Cortex of kidney (tissue), 1 donor: ENCODE measurements around the gene DYNLT4.
"Not testable (repeated sequence)": the region's sequence is repeated elsewhere in the genome, so short reads cannot be mapped to it uniquely, and the experiment has no call there.

Experiments used
- DNase-seq: peaks from one replicate; lab custom pipeline; 2025; lab: John Stamatoyannopoulos, UW

DYNLT4 gene

GRCh38 chr1:44828841-44829440 lies 21.8 kb upstream of the DYNLT4 start:
- DNase-seq, result no peak

- no peak for DNase-seq
Observed at GRCh38 chr1:44828003-44828651, 21.0 kb upstream of the DYNLT4 start.

DNA sequence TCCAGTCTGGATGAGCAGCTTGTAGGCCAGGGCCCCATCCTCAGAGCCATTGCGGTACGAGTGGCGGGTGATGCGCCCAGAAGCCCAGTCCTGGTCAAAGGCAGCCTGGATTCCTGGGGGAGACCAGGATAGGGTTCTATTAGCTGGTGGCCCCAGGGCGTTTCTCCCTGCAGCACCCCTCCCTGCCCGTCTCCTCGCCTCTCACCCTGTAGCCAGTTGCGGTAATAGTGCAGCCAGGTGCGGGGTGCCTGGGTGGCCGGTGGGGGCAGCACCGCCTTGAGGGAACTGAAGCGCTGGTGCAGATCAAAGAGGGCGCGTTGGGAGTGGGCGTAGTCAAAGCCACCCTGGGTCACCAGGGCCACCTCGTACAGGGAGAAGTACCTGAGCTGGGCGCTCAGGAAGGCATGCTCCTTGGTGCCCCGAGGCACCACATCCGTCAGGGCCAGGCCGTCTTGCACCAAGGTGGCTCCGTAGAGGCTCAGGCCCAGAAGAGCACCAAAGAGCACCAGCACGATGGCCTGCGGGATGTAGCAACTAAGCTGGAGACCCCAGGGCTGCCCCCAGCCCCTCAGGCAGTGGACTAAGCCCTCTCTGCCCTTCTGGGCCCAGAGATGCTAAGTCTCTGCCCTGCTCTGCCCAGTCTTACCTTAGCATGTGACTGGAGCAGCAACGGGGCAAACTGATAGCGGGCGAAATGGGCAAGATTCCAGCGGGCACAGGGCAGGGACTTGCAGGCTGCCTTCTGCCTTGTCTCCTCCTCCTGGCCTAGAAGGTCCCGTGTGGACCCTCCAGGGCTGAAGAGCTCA lies 20.2 kb upstream of the DYNLT4 start:
- DNase-seq, result no peak

- DNase-seq, result no peak
Observed at GRCh38 chr1:44826375-44827196, 19.4 kb upstream of the DYNLT4 start.

DNA sequence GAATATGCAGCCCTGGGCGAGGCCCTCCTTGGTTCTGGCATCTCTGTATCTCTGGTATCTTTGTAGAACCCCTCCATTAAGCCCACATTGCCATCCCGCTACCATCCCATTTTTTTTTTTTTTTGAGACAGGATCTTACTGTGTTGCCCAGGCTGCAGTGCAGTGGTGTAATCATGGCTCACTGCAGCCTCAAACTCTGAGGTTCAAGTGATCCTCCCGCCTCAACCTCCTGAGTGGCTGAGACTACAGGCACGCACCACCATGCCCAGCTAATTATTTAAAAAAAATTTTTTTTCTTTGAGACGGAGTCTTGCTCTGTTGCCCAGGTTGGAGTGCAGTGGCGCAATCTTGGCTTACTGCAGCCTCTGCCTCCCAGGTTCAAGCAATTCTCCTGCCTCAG lies 17.2 kb upstream of the DYNLT4 start:
- not testable (repeated sequence) for DNase-seq

- DNase-seq, result no peak
Observed at GRCh38 chr1:44822981-44823451, 15.9 kb upstream of the DYNLT4 start.

- no peak for DNase-seq
Observed at GRCh38 chr1:44822131-44822701, 15.1 kb upstream of the DYNLT4 start.

GRCh38 chr1:44821240-44821715 lies 14.1 kb upstream of the DYNLT4 start:
- DNase-seq, result no peak

GRCh38 chr1:44820328-44821239 lies 13.4 kb upstream of the DYNLT4 start:
- DNase-seq, result no peak

DNA sequence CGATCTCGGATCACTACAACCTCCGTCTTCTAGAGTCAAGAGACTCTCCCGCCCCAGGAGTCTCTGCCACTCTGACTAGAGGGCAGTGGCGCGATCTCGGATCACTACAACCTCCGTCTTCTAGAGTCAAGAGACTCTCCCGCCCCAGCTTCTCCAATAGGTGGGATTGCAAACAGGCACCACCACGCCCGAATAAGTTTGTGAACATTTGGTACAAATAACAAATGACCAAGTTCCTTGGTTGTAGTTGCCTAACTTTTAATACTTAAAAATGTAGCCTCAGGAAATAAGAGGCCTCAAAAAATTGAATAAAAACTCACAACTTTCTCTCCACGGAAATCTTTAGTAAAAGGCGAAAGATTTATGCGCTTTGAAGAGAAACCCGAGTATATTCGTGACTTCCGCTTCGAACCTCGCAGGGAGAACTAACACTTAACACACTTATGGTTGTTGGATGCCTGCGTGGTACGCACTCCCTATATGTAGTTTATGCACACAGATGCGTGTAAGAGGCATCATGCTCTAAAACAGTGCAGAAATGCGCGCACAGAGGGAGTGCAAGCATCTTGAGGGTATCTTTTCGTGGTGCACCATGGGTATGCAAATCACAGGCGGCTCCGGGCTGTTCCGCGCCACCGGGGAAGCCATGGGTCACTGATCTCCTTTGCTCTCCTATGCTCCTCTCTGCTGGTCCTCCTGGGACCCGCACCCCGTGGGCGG lies 12.6 kb upstream of the DYNLT4 start:
- no peak for DNase-seq

GRCh38 chr1:44819196-44819607 lies 12.1 kb upstream of the DYNLT4 start:
- DNase-seq, result no peak

DNA sequence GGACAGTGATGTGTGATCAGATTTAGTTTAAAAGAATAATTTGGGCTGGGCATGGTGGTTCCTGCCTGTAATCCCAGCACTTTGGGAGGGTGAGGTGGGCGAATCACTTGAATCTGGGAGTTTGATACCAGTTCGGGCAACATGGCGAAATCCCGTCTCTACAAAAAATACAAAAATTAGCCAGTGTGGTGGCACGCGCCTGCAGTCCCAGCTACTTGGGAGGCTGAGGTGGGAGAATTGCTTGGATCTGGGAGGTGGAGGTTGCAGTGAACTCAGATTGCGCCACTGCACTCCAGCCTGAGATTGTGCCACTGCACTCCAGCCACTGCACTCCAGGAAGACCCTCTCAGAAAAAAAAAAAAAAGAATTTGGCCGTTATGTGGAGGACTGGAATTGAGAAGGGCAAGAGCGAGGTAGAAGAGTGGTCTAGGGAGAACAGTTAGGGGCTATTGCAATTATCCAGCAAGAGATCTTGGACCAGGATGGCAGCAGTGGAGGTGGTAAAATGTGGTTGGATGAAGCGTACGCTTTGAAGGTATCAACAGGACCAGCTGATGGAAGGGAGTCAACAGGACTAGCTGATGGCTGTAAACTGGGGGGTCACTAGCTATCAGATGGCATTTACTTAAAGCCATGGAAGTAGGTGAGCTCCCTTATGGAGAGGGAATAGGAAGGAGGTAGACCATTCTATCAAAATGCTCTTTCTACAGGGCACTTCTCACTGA lies 10.8 kb upstream of the DYNLT4 start:
- no peak for DNase-seq

DNA sequence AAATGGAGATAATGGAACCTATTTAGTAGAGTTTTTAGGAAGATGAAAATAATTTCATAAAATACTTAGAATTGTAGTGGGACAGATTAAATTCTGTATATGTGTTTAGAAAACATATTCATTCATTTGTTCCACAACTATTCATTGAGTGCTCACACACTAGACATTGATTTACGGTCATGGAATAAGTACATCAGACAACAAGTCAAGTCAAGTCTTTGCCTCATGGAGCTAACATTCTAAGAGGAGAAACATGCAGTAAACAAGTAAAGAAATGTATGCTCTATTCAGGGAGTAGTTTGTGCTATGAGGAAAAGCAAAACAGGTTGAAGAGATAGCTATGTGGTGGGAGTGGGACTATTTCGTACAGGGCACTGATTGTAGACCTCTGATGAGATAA lies 10.2 kb upstream of the DYNLT4 start:
- no peak for DNase-seq

- not testable (repeated sequence) for DNase-seq
Observed at GRCh38 chr1:44815926-44816325, 8.8 kb upstream of the DYNLT4 start.

- DNase-seq, result no peak
Observed at GRCh38 chr1:44812822-44813543, 5.8 kb upstream of the DYNLT4 start.

GRCh38 chr1:44811234-44811633 lies 4.1 kb upstream of the DYNLT4 start:
- DNase-seq, result no peak

DNA sequence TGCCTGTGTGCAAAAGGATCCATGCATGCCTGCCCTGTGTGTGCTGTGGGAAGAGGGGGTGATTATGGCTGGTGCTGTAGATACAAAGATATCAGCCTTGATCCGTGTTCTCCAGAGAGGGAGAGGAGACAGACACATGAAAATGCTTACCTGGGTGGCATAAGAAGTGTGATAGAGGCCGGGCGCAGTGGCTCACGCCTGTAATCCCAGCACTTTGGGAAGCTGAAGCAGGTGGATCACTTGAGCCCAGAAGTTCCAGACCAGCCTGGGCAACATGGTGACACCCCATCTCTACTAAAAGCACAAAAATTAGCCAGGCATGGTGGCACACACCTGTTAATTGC lies 3.6 kb upstream of the DYNLT4 start:
- DNase-seq, result not testable (repeated sequence)

DNA sequence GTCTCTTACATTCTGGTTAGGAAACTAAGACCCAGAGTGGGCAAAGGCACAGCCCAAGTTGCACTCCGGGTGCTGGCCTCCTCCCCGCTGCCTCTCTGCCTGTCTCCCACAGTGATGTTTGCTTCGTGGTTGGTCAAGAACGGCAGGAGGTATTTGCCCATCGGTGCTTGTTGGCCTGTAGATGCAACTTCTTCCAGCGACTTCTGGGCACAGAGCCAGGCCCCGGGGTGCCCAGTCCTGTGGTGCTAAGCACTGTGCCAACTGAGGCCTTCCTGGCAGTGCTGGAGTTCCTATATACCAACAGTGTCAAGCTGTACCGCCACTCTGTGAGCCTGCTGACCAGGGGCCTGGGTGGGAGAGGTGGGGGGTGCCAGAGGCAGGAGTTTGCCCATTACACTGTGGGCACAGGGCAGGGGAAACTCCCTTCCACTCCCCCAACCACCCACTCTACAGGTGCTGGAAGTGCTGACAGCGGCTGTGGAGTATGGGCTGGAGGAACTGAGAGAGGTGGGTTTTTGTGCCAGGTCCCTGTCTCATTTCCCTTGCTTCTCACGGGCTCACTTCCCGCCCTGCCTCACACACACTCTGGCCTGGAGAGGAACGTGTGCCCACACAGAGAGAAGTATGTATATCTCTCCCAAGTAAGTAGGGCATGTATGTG lies 3.1 kb upstream of the DYNLT4 start:
- no peak for DNase-seq
